ENCODE measurements around the gene IL9.

DNA sequence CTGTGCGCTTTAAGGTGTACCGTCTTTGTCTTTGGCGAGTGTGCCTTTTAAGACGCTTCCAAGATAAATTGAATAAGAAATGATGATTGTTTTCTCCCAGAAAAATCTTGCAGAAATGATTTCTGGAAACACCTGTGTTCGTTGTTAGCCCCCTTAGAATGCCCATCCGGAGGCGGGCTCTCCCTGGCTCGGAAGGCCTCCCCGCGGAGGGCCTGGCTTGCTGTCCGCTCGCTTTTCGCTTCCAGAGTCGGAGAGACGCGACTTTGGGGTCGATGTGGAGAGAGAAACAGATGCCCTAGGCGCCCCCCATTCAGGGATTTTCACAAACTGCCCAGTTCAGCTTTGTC is 35.3 kb upstream of the IL9 start:
- TF ChIP-seq, protein P1, sequence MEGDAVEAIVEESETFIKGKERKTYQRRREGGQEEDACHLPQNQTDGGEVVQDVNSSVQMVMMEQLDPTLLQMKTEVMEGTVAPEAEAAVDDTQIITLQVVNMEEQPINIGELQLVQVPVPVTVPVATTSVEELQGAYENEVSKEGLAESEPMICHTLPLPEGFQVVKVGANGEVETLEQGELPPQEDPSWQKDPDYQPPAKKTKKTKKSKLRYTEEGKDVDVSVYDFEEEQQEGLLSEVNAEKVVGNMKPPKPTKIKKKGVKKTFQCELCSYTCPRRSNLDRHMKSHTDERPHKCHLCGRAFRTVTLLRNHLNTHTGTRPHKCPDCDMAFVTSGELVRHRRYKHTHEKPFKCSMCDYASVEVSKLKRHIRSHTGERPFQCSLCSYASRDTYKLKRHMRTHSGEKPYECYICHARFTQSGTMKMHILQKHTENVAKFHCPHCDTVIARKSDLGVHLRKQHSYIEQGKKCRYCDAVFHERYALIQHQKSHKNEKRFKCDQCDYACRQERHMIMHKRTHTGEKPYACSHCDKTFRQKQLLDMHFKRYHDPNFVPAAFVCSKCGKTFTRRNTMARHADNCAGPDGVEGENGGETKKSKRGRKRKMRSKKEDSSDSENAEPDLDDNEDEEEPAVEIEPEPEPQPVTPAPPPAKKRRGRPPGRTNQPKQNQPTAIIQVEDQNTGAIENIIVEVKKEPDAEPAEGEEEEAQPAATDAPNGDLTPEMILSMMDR (IDR thresholded peaks at IDR 0.05): no peak
- no peak for TF ChIP-seq POLR2A (IDR thresholded peaks at IDR 0.05)
